Endothelial cell of umbilical vein (primary cell): ENCODE data around the gene MRPL55. TPM values are rescaled to one million over a fixed set of nuclear protein-coding genes. Genes with fewer than 3 reads are reported as not detected.

Experiments used
- BruUV-seq: library from RNA; stranded (reverse); fragments of 400-500 nt; replicated peaks from 2 replicates; lab custom pipeline; 2021; lab: Mats Ljungman, UMichigan
- CTCF ChIA-PET: fragments of 300-600, 350-600 bp; sonication (Branson Sonifier 250); formaldehyde crosslinking; loops from one replicate; lab custom pipeline; 2021; ENCODE audit warnings: antibody characterized with exemption, inconsistent platforms; lab: Charles Lee
- POLR2A ChIA-PET: fragments of 300-600, 350-600 bp; sonication (Branson Sonifier 250); formaldehyde crosslinking; loops from one replicate; lab custom pipeline; 2021; ENCODE audit warnings: antibody characterized with exemption, inconsistent platforms; lab: Charles Lee
- DNase-seq: peaks from one replicate; pipeline ENCODE4 v3.0.0-alpha.2; 2011; ENCODE audit warnings: low read depth, low spot score
- FAIRE-seq: peaks from 2 replicates; lab custom pipeline; 2011; peaks lifted over from hg19 to GRCh38; lab: Jason Lieb, UNC
- H2AFZ ChIP-seq: 2 replicates; pipeline ENCODE4 v1.6.0; 2012; ENCODE audit warnings: low read depth, low read length, control low read depth, inconsistent platforms
- H3K27ac ChIP-seq: 2 replicates; pipeline ENCODE4 v1.5.1; 2011; ENCODE audit warnings: low read depth, mild to moderate bottlenecking, control low read depth, low read length, moderate library complexity; ENCODE audit not compliant: insufficient read depth
- H3K27me3 ChIP-seq, 2 experiments: 2 replicates each; pipeline versions ENCODE4 v1.6.0 to v1.6.1; 2011; ENCODE audit warnings: low read length in 2 of 2, mixed read lengths in 1 of 2; ENCODE audit not compliant: control insufficient read depth in 2 of 2, insufficient read depth in 2 of 2
- H3K36me3 ChIP-seq, 2 experiments: 2 replicates in 1 of 2; 3 replicates in 1 of 2; pipeline ENCODE4 v1.5.1; 2011; ENCODE audit warnings: low read length in 2 of 2, mild to moderate bottlenecking in 1 of 2, moderate library complexity in 1 of 2; ENCODE audit not compliant: control insufficient read depth in 2 of 2, insufficient read depth in 2 of 2; ENCODE audit errors: extremely low read depth in 1 of 2
- H3K4me1 ChIP-seq: 3 replicates; pipeline ENCODE4 v1.5.1; 2011; ENCODE audit warnings: mild to moderate bottlenecking, low read length; ENCODE audit not compliant: control insufficient read depth, insufficient read depth; ENCODE audit errors: extremely low read depth
- H3K4me2 ChIP-seq: 2 replicates; pipeline ENCODE4 v1.6.1; 2011; ENCODE audit warnings: low read length, control low read depth, mixed read lengths; ENCODE audit not compliant: insufficient read depth
- H3K4me3 ChIP-seq, 3 experiments: fragments of 200-600 bp in 1 of 3; sonication (generic), shearing (Covaris generic) in 1 of 3; replicated peaks in 1 of 3; 2 replicates each; pipeline ENCODE4 v1.5.1; 2011 to 2016; ENCODE audit warnings: control low read depth in 3 of 3, low read length in 3 of 3, mild to moderate bottlenecking in 2 of 3, inconsistent platforms in 1 of 3, low read depth in 1 of 3, moderate library complexity in 1 of 3; ENCODE audit not compliant: insufficient read depth in 1 of 3
- H3K79me2 ChIP-seq: 2 replicates; pipeline ENCODE4 v1.6.0; 2012; ENCODE audit warnings: low read length, inconsistent platforms; ENCODE audit not compliant: control insufficient read depth, insufficient read depth
- H3K9ac ChIP-seq: replicated peaks from 2 replicates; pipeline ENCODE3; 2011; ENCODE audit warnings: low read length, control low read depth; ENCODE audit not compliant: insufficient read depth; ENCODE audit errors: extremely low read depth
- H3K9me1 ChIP-seq: replicated peaks from 3 replicates; pipeline ENCODE4 v1.6.0; 2011; ENCODE audit warnings: mild to moderate bottlenecking, low read length; ENCODE audit not compliant: control insufficient read depth, insufficient read depth; ENCODE audit errors: extremely low read depth
- H3K9me3 ChIP-seq: replicated peaks from 2 replicates; pipeline ENCODE4 v1.5.1; 2012; ENCODE audit warnings: low read length, inconsistent platforms; ENCODE audit not compliant: control insufficient read depth, insufficient read depth
- H4K20me1 ChIP-seq: replicated peaks from 2 replicates; pipeline ENCODE3; 2011; ENCODE audit warnings: mild to moderate bottlenecking, low read length; ENCODE audit not compliant: control insufficient read depth, insufficient read depth; ENCODE audit errors: extremely low read depth
- CTCF ChIP-seq, 2 donors: IDR thresholded peaks; 1 replicate in 1 of 2; 2 replicates in 1 of 2; pipeline ENCODE4 v1.5.1; 2011; ENCODE audit warnings: low read length in 2 of 2, mild to moderate bottlenecking in 2 of 2, moderate library complexity in 2 of 2, control low read depth in 1 of 2, inconsistent platforms in 1 of 2, low read depth in 1 of 2; ENCODE audit not compliant: insufficient read depth in 1 of 2; ENCODE audit errors: extremely low read depth in 1 of 2
- EZH2 ChIP-seq: IDR thresholded peaks from 2 replicates; pipeline ENCODE4 v1.6.1; 2012; ENCODE audit warnings: borderline replicate concordance, low read depth, mild to moderate bottlenecking, moderate library complexity, low read length, inconsistent platforms; ENCODE audit not compliant: severe bottlenecking
- FOS ChIP-seq: IDR thresholded peaks from 2 replicates; pipeline ENCODE4 v1.6.1; 2011; ENCODE audit warnings: mild to moderate bottlenecking, low read length, moderate library complexity, borderline replicate concordance; ENCODE audit not compliant: insufficient read depth
- GATA2 ChIP-seq: IDR thresholded peaks from 2 replicates; pipeline ENCODE4 v1.7.0; 2011; ENCODE audit warnings: low read depth, mild to moderate bottlenecking, moderate library complexity, mixed read lengths, low read length; ENCODE audit not compliant: insufficient read length, insufficient read depth
- JUN ChIP-seq: IDR thresholded peaks from 2 replicates; pipeline ENCODE4 v1.6.1; 2011; ENCODE audit warnings: borderline replicate concordance, low read depth; ENCODE audit not compliant: insufficient read length, insufficient read depth
- MAX ChIP-seq: IDR thresholded peaks from 2 replicates; pipeline ENCODE4 v1.6.1; 2011; ENCODE audit not compliant: insufficient read depth, insufficient read length
- MYC ChIP-seq: IDR thresholded peaks from one replicate; pipeline ENCODE4 v1.6.1; 2011; ENCODE audit warnings: mild to moderate bottlenecking, low read depth, low read length
- POLR2A ChIP-seq: IDR thresholded peaks from 2 replicates; pipeline ENCODE4 v1.6.1; 2012; ENCODE audit warnings: low read depth, mild to moderate bottlenecking, control low read depth, low read length
- POLR2AphosphoS5 ChIP-seq: IDR thresholded peaks from 2 replicates; pipeline ENCODE4 v1.6.1; 2012; ENCODE audit warnings: low read depth, mild to moderate bottlenecking, control low read depth, low read length, moderate library complexity; ENCODE audit not compliant: insufficient read depth
- dilution Hi-C: fragments of 300-500 bp; cut with MboI; formaldehyde crosslinking; loops from one replicate; pipeline ENCODE4 v1.15.0; 2019; ENCODE audit warnings: low sequenced_read_pairs; ENCODE audit not compliant: extremely low pct_ligation_motif_present
- intact Hi-C: fragments of 100-400 bp; cut with micrococcal nuclease; formaldehyde crosslinking; loops from one replicate; pipeline ENCODE4 v1.10.0; 2022
- polyA plus RNA-seq, 4 experiments: library from polyadenylated mRNA; depleted of rRNA in 3 of 4; stranded (reverse) in 3 of 4; unstranded in 1 of 4; fragments of >200 nt; gene quantifications; 2 replicates each; pipeline versions ENCODE4 v1.2.1 to v1.2.3, GENCODE V29; 2011 to 2012; ENCODE audit warnings: missing spikeins in 1 of 4
- total RNA-seq: library from RNA; stranded (reverse); gene quantifications from 2 replicates; pipeline ENCODE4 v1.2.3, GENCODE V29; 2021

The MRPL55 gene
- total and polyA plus RNA-seq, 2 donors (not counting 3 experiments of a cell fraction or from before 2014, with no cell fraction given) = 58.7 to 155 TPM

- CTCF ChIA-PET = interaction anchor here (1.3 to 1.7 kb wide), 2 partner anchors 8 to 123 kb away, joined by 9 read pairs; no protein-coding TSS in a partner anchor
These were observed 13.9 kb upstream of the MRPL55 start for GRCh38 chr1:228122921-228123441.

More at GRCh38 chr1:228122921-228123441, 13.9 kb upstream of the MRPL55 start:
- H3K9ac ChIP-seq = no peak overlapping the region
- H3K4me2 ChIP-seq = no peak overlapping the region
- dilution Hi-C loops (loop anchor here (10.0 kb wide), 1 partner anchor 62 kb away; no protein-coding TSS in a partner anchor), intact Hi-C loops (no loop called here)
- no TSS peak for BruUV-seq
- H2AFZ ChIP-seq = no peak overlapping the region
- no peaks in the 10 kb centered on the region for H4K20me1 ChIP-seq
- H3K79me2 ChIP-seq = no peaks in the 10 kb centered on the region
- no peaks in the 10 kb centered on the region for H3K9me1 ChIP-seq
- POLR2A ChIA-PET = no interaction called here
- H3K4me3 ChIP-seq = no peak overlapping the region
- H3K27ac ChIP-seq = no peak overlapping the region
- H3K36me3 ChIP-seq = no peaks in the 10 kb centered on the region
- no peaks in the 10 kb centered on the region for H3K4me1 ChIP-seq
- DNase-seq (no peak), FAIRE-seq (no peak)
- peaks cover 23 to 25% of the 10 kb centered on the region in 2 experiments for H3K27me3 ChIP-seq
- TF ChIP-seq POLR2A = no peak
- TF ChIP-seq CTCF (IDR thresholded peaks at IDR 0.05; ENCODE audit: extremely low read depth in 1 of 2, insufficient read depth in 1 of 2, low read depth in 1 of 2, low read length in 2 of 2) = no peak
- no peak for TF ChIP-seq EZH2
- no peak for TF ChIP-seq POLR2AphosphoS5
- no peak for TF ChIP-seq MYC
- TF ChIP-seq MAX = no peak
- TF ChIP-seq FOS = no peak
- TF ChIP-seq JUN = no peak
- TF ChIP-seq GATA2 = no peak
- H3K9me3 ChIP-seq = no peaks in the 10 kb centered on the region
